Liver (tissue), 9 donors: ENCODE measurements around the gene VAC14. TPM values are rescaled to one million over a fixed set of nuclear protein-coding genes. Genes with fewer than 3 reads are reported as not detected.

Experiments
- DNase-seq: peaks from one replicate; pipeline ENCODE4 v3.0.0-alpha.2; 2017; ENCODE audit warnings: low spot score
- H3K27ac ChIP-seq, 2 donors: one replicate each; pipeline ENCODE4 v1.7.0; 2013; ENCODE audit warnings: inconsistent platforms in 2 of 2, low read length in 2 of 2, control low read depth in 1 of 2, low read depth in 1 of 2, mild to moderate bottlenecking in 1 of 2
- H3K27me3 ChIP-seq, 4 donors: one replicate each; pipeline versions ENCODE4 v1.6.1 to v1.7.0; 2013; ENCODE audit warnings: low read length in 3 of 4, inconsistent platforms in 1 of 4, mild to moderate bottlenecking in 1 of 4, moderate library complexity in 1 of 4; ENCODE audit not compliant: control insufficient read depth in 4 of 4, insufficient read depth in 4 of 4
- H3K36me3 ChIP-seq, 4 donors: one replicate each; pipeline versions ENCODE4 v1.6.1 to v1.7.0; 2013; ENCODE audit warnings: low read length in 3 of 4, mild to moderate bottlenecking in 3 of 4, low read depth in 1 of 4, moderate library complexity in 1 of 4; ENCODE audit not compliant: control insufficient read depth in 4 of 4, insufficient read depth in 3 of 4
- H3K4me1 ChIP-seq, 4 donors: one replicate each; pipeline versions ENCODE4 v1.6.1 to v1.7.0; 2013; ENCODE audit warnings: low read length in 3 of 4, mild to moderate bottlenecking in 3 of 4, moderate library complexity in 1 of 4; ENCODE audit not compliant: control insufficient read depth in 4 of 4, insufficient read depth in 4 of 4
- H3K4me3 ChIP-seq, 3 donors: one replicate each; pipeline versions ENCODE4 v1.6.1 to v1.7.0; 2013; ENCODE audit warnings: low read length in 3 of 3, control low read depth in 1 of 3, low read depth in 1 of 3, mild to moderate bottlenecking in 1 of 3
- H3K9ac ChIP-seq, 2 donors: one replicate each; pipeline ENCODE4 v1.7.0; 2013; ENCODE audit warnings: low read length in 2 of 2, mild to moderate bottlenecking in 2 of 2, moderate library complexity in 2 of 2, control low read depth in 1 of 2, low read depth in 1 of 2
- H3K9me3 ChIP-seq, 4 donors: one replicate each; pipeline versions ENCODE4 v1.6.1 to v1.7.0; 2013; ENCODE audit warnings: low read length in 3 of 4; ENCODE audit not compliant: control insufficient read depth in 4 of 4
- CTCF ChIP-seq: fragments of 150-350 bp; IDR thresholded peaks from 2 replicates; pipeline ENCODE4 v1.5.1; 2017; ENCODE audit warnings: improper control_type of control experiment, low read depth, low read length; ENCODE audit not compliant: missing input control
- EGR1 ChIP-seq, 2 donors: IDR thresholded peaks; 2 replicates each; pipeline ENCODE4 v1.6.1; 2016 to 2018; ENCODE audit warnings: antibody characterized with exemption in 2 of 2, low read depth in 2 of 2
- FOXA1 ChIP-seq: IDR thresholded peaks from 2 replicates; pipeline ENCODE4 v1.6.1; 2016; ENCODE audit warnings: antibody characterized with exemption
- FOXA2 ChIP-seq: IDR thresholded peaks from 2 replicates; pipeline ENCODE4 v1.6.1; 2016; ENCODE audit warnings: antibody characterized with exemption
- GABPA ChIP-seq, 2 donors: IDR thresholded peaks in 1 of 2; conservative IDR thresholded peaks in 1 of 2; 2 replicates each; pipeline ENCODE4 v1.6.1; 2016; ENCODE audit warnings: antibody characterized with exemption in 2 of 2, mild to moderate bottlenecking in 1 of 2, moderate library complexity in 1 of 2
- HNF4A ChIP-seq, 2 donors: conservative IDR thresholded peaks; 2 replicates each; pipeline ENCODE4 v1.6.1; 2016; ENCODE audit warnings: antibody characterized with exemption in 2 of 2, mild to moderate bottlenecking in 2 of 2
- HNF4G ChIP-seq: IDR thresholded peaks from 2 replicates; pipeline ENCODE4 v1.6.1; 2016; ENCODE audit warnings: antibody characterized with exemption
- JUND ChIP-seq, 2 donors: IDR thresholded peaks; 2 replicates each; pipeline ENCODE4 v1.6.1; 2016; ENCODE audit warnings: antibody characterized with exemption in 2 of 2
- MAX ChIP-seq: IDR thresholded peaks from 2 replicates; pipeline ENCODE4 v1.6.1; 2016; ENCODE audit warnings: antibody characterized with exemption
- NR2F2 ChIP-seq: IDR thresholded peaks from 2 replicates; pipeline ENCODE4 v1.6.1; 2016; ENCODE audit warnings: antibody characterized with exemption
- RXRA ChIP-seq, 2 donors: IDR thresholded peaks; 2 replicates each; pipeline ENCODE4 v1.6.1; 2017 to 2018; ENCODE audit warnings: antibody characterized with exemption in 2 of 2, mild to moderate bottlenecking in 1 of 2
- SP1 ChIP-seq: IDR thresholded peaks from 2 replicates; pipeline ENCODE4 v1.6.1; 2018; ENCODE audit warnings: antibody characterized with exemption, mild to moderate bottlenecking
- TAF1 ChIP-seq: conservative IDR thresholded peaks from 2 replicates; pipeline ENCODE4 v1.6.1; 2016; ENCODE audit warnings: antibody characterized with exemption, mild to moderate bottlenecking
- WGBS: extraction: QIAGEN DNeasy Blood & Tissue Kit; methylation state at CpG from one replicate; pipeline ENCODE4 v1.1.7; 2013; 5-methylcytosine and 5-hydroxymethylcytosine counted together
- polyA plus RNA-seq, 2 donors: library from polyadenylated mRNA; stranded (reverse) in 1 of 2; unstranded in 1 of 2; fragments of 200-250 nt in 1 of 2; fragments of >200 nt in 1 of 2; fragmentation: Nextera tagmentation in 1 of 2; extraction: Ambion mirVana in 1 of 2; gene quantifications; one replicate each; pipeline versions ENCODE4 v1.2.1 to v1.2.3, GENCODE V29; 2013 to 2015
- total RNA-seq, 2 donors: library from RNA; depleted of rRNA; stranded (reverse); fragments of >200 nt; gene quantifications; one replicate each; pipeline ENCODE4 v1.2.3, GENCODE V29; 2014
- TF ChIP-seq, protein P1 (sequence below): IDR thresholded peaks from 2 replicates; pipeline ENCODE4 v1.6.1; 2016; ENCODE audit warnings: antibody characterized with exemption
- TF ChIP-seq, protein P2 (sequence below): IDR thresholded peaks from 2 replicates; pipeline ENCODE4 v1.6.1; 2016; ENCODE audit warnings: antibody characterized with exemption, mild to moderate bottlenecking
- TF ChIP-seq, protein P3 (sequence below): IDR thresholded peaks from 2 replicates; pipeline ENCODE4 v1.6.1; 2016; ENCODE audit warnings: antibody characterized with exemption
- donor health status: healthy.
- donor health status: healthy.
- donor health status: healthy.
- donor health status: healthy.
- donor health status: healthy.

VAC14 gene
- total and polyA plus RNA-seq, 4 donors = 16.7 to 29.8 (median 20.5) TPM

DNA sequence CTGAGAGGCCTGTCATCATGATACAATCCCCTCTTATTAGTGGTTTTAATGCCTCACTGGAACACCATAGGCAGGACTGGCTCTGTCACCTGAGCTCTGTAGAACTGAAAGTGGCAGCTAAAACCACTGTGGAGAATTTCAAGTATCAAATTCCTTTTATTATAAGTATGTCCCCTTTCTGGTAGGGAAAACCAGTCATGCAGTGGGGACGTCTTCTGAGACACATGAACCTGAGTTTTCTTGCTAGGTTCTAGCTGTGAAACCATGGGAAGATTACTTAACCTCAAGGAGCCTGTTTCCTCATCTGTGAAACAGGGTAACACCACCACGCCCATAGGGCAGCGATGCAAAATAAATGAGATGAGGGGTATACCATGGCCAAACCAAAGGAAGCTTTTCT lies 4.7 kb downstream of the VAC14 start:
- no peak for DNase-seq
- H3K9ac ChIP-seq = no peak overlapping the region
- TF ChIP-seq, protein P1, sequence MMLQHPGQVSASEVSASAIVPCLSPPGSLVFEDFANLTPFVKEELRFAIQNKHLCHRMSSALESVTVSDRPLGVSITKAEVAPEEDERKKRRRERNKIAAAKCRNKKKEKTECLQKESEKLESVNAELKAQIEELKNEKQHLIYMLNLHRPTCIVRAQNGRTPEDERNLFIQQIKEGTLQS = no peak
- TF ChIP-seq FOXA1 (no peak), SP1 (no peak), JUND (IDR thresholded peaks at IDR 0.05) (no peak), TAF1 (no peak), HNF4A (conservative IDR thresholded peaks at IDR 0.05) (no peak), EGR1 (IDR thresholded peaks at IDR 0.05; ENCODE audit: low read depth in 2 of 2) (no peak), MAX (no peak), FOXA2 (no peak), RXRA (IDR thresholded peaks at IDR 0.05) (no peak), HNF4G (no peak), NR2F2 (no peak), CTCF (no peak), GABPA (IDR thresholded peaks at IDR 0.05 in 1 of 2, conservative IDR thresholded peaks at IDR 0.05 in 1 of 2) (no peak)
- TF ChIP-seq, protein P2, sequence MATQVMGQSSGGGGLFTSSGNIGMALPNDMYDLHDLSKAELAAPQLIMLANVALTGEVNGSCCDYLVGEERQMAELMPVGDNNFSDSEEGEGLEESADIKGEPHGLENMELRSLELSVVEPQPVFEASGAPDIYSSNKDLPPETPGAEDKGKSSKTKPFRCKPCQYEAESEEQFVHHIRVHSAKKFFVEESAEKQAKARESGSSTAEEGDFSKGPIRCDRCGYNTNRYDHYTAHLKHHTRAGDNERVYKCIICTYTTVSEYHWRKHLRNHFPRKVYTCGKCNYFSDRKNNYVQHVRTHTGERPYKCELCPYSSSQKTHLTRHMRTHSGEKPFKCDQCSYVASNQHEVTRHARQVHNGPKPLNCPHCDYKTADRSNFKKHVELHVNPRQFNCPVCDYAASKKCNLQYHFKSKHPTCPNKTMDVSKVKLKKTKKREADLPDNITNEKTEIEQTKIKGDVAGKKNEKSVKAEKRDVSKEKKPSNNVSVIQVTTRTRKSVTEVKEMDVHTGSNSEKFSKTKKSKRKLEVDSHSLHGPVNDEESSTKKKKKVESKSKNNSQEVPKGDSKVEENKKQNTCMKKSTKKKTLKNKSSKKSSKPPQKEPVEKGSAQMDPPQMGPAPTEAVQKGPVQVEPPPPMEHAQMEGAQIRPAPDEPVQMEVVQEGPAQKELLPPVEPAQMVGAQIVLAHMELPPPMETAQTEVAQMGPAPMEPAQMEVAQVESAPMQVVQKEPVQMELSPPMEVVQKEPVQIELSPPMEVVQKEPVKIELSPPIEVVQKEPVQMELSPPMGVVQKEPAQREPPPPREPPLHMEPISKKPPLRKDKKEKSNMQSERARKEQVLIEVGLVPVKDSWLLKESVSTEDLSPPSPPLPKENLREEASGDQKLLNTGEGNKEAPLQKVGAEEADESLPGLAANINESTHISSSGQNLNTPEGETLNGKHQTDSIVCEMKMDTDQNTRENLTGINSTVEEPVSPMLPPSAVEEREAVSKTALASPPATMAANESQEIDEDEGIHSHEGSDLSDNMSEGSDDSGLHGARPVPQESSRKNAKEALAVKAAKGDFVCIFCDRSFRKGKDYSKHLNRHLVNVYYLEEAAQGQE = no peak
- TF ChIP-seq, protein P3, sequence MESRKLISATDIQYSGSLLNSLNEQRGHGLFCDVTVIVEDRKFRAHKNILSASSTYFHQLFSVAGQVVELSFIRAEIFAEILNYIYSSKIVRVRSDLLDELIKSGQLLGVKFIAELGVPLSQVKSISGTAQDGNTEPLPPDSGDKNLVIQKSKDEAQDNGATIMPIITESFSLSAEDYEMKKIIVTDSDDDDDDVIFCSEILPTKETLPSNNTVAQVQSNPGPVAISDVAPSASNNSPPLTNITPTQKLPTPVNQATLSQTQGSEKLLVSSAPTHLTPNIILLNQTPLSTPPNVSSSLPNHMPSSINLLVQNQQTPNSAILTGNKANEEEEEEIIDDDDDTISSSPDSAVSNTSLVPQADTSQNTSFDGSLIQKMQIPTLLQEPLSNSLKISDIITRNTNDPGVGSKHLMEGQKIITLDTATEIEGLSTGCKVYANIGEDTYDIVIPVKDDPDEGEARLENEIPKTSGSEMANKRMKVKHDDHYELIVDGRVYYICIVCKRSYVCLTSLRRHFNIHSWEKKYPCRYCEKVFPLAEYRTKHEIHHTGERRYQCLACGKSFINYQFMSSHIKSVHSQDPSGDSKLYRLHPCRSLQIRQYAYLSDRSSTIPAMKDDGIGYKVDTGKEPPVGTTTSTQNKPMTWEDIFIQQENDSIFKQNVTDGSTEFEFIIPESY = no peak
- peaks cover 7 to 22% (median 21%) of the 10 kb centered on the region in 4 donors for H3K4me1 ChIP-seq
- no peak overlapping the region for H3K4me3 ChIP-seq
- WGBS = 89% methylated on average over 3 of the region's 3 CpGs
- no peaks in the 10 kb centered on the region for H3K9me3 ChIP-seq
- H3K27me3 ChIP-seq = no peaks in the 10 kb centered on the region
- no peak overlapping the region for H3K27ac ChIP-seq
- H3K36me3 ChIP-seq = no peaks in the 10 kb centered on the region
